HepG2 (cell line): ENCODE measurements around the gene TOB1. TPM values are rescaled to one million over a fixed set of nuclear protein-coding genes. Genes with fewer than 3 reads are reported as not detected.

ENCODE experiments used
- DNMT3B ChIP-seq: conservative IDR thresholded peaks from 2 replicates; pipeline ENCODE4 v1.6.1; 2016; ENCODE audit warnings: missing biosample characterization, control low read depth
- KMT2B ChIP-seq: IDR thresholded peaks from 2 replicates; pipeline ENCODE4 v1.6.1; 2016; ENCODE audit warnings: missing genetic modification reagents, missing compliant biosample characterization
- MAZ ChIP-seq, 2 experiments: sonication (generic) in 1 of 2; formaldehyde crosslinking in 1 of 2; IDR thresholded peaks; 2 replicates each; pipeline versions ENCODE4 v1.5.0 to v1.6.1; 2012 to 2020; ENCODE audit warnings: low read depth in 2 of 2, mild to moderate bottlenecking in 2 of 2, borderline replicate concordance in 1 of 2, improper control_type of control experiment in 1 of 2, low read length in 1 of 2, missing genetic modification reagents in 1 of 2, moderate library complexity in 1 of 2
- MIXL1 ChIP-seq: IDR thresholded peaks from 2 replicates; pipeline ENCODE4 v1.6.1; 2016
- NCOA1 ChIP-seq: sonication (generic); formaldehyde crosslinking; IDR thresholded peaks from 2 replicates; pipeline ENCODE4 v1.9.0; 2021; ENCODE audit warnings: missing genetic modification reagents
- NONO ChIP-seq, 2 experiments: fragments of 450-650 bp in 1 of 2; sonication (generic) in 1 of 2; formaldehyde crosslinking in 1 of 2; IDR thresholded peaks in 1 of 2; conservative IDR thresholded peaks in 1 of 2; 2 replicates each; pipeline versions ENCODE4 v1.6.1 to v1.8.0; 2017 to 2022; ENCODE audit warnings: mild to moderate bottlenecking in 1 of 2, missing genetic modification reagents in 1 of 2, moderate library complexity in 1 of 2
- SAP130 ChIP-seq: IDR thresholded peaks from 2 replicates; pipeline ENCODE4 v1.6.1; 2016; ENCODE audit warnings: low read depth
- SMAD9 ChIP-seq: sonication (generic); formaldehyde crosslinking; IDR thresholded peaks from 2 replicates; pipeline ENCODE4 v1.5.1; 2020; ENCODE audit warnings: mild to moderate bottlenecking, missing genetic modification reagents
- SSRP1 ChIP-seq: IDR thresholded peaks from 2 replicates; pipeline ENCODE4 v1.6.1; 2016; ENCODE audit warnings: control low read depth
- TRIM24 ChIP-seq: sonication (generic); formaldehyde crosslinking; IDR thresholded peaks from 2 replicates; pipeline ENCODE4 v1.8.0; 2022; ENCODE audit warnings: mild to moderate bottlenecking, missing genetic modification reagents
- YY1 ChIP-seq: IDR thresholded peaks from 2 replicates; pipeline ENCODE4 v1.6.1; 2011; ENCODE audit warnings: low read length, low read depth, moderate library complexity, mild to moderate bottlenecking; ENCODE audit not compliant: insufficient read depth, insufficient replicate concordance
- ZBTB42 ChIP-seq: sonication (generic); formaldehyde crosslinking; IDR thresholded peaks from 2 replicates; pipeline ENCODE4 v1.5.0; 2020; ENCODE audit warnings: mild to moderate bottlenecking, missing genetic modification reagents
- ZFP1 ChIP-seq: IDR thresholded peaks from 2 replicates; pipeline ENCODE4 v1.6.1; 2016
- ZFP36L1 ChIP-seq: sonication (generic); formaldehyde crosslinking; IDR thresholded peaks from 2 replicates; pipeline ENCODE4 v1.8.0; 2022; ENCODE audit warnings: mild to moderate bottlenecking, missing genetic modification reagents, moderate library complexity
- ZFY ChIP-seq: sonication (generic); formaldehyde crosslinking; IDR thresholded peaks from 2 replicates; pipeline ENCODE4 v1.4.0; 2020; ENCODE audit warnings: missing genetic modification reagents
- ZNF24 ChIP-seq: fragments of 450-650 bp; IDR thresholded peaks from 2 replicates; pipeline ENCODE4 v1.6.1; 2017; ENCODE audit warnings: antibody characterized with exemption, mild to moderate bottlenecking
- ZNF577 ChIP-seq: sonication (generic); formaldehyde crosslinking; IDR thresholded peaks from 2 replicates; pipeline ENCODE4 v1.4.0; 2020; ENCODE audit warnings: mild to moderate bottlenecking, low read depth, missing genetic modification reagents, borderline replicate concordance
- polyA plus RNA-seq, 8 experiments: library from polyadenylated mRNA; depleted of rRNA in 3 of 8; stranded (reverse) in 7 of 8; unstranded in 1 of 8; fragments of >200 nt; fragmentation: Illumina TruSeq in 4 of 8; extraction: Trizol in 4 of 8; gene quantifications; 2 replicates each; pipeline versions ENCODE4 v1.2.1 to v1.2.3, GENCODE V29; 2011 to 2016; ENCODE audit warnings: low read depth in 4 of 8, missing spikeins in 1 of 8, mixed read lengths in 1 of 8; ENCODE audit not compliant: insufficient read depth in 1 of 8
- total RNA-seq, 5 experiments: library from RNA; depleted of rRNA; stranded (reverse); fragments of >200 nt; fragmentation: Illumina TruSeq; extraction: Trizol; gene quantifications; 2 replicates each; pipeline ENCODE4 v1.2.3, GENCODE V29; 2016; ENCODE audit warnings: low read depth in 1 of 5
- TF ChIP-seq, protein P1 (sequence below): sonication (generic); formaldehyde crosslinking; IDR thresholded peaks from 2 replicates; pipeline ENCODE4 v1.8.1; 2023; ENCODE audit warnings: mild to moderate bottlenecking, inconsistent platforms, moderate library complexity, missing genetic modification reagents, borderline replicate concordance
- TF ChIP-seq, protein P2 (sequence below): sonication (generic); formaldehyde crosslinking; IDR thresholded peaks from 2 replicates; pipeline ENCODE4 v1.8.0; 2022; ENCODE audit warnings: low read depth, missing genetic modification reagents
- TF ChIP-seq, protein P3 (sequence below): conservative IDR thresholded peaks from 2 replicates; pipeline ENCODE4 v1.6.1; 2018; ENCODE audit warnings: missing genetic modification reagents
- TF ChIP-seq, protein P4 (sequence below): sonication (generic); formaldehyde crosslinking; conservative IDR thresholded peaks from 2 replicates; pipeline ENCODE4 v1.4.0; 2020; ENCODE audit warnings: mild to moderate bottlenecking, missing genetic modification reagents, moderate library complexity

The TOB1 gene
- total and polyA plus RNA-seq, 2 of the 13 experiments (the other 11 are each of a cell fraction or from before 2014, with no cell fraction given), result 21.9 to 57.7 TPM

DNA sequence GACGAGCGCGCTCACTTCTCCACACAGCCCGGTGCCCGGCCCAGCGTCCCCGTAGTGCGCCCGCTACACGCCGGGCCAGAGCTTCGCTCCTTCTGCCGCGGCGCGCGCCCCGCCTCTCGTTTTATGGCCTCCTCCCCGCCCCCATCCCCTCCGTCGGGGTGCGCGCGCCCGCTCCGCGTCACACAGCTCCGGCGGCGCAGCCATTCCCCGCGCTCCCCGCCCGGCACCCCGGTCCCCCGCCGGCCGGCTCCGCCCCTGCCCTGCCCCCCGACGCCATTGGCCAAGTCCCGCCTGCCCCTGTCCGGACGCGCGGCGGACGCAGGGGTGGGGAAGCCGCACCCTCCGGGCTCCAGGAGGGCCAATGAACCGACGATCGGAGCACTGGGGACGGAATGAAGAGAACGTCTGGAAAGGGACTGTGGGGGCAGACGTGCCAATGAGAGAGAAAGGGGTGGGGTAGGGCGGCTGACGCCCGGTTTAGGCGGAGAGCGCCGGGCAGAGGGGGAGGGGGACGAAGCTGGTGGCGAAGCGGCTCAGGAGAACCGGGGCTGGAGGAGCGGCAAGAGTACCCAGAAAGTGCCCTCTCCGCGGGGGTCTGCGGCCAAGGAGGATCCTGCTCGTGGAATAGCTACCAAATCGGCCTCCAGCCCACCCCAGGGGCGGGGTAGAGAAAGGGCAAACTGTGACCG, at the start of gene TOB1 (continued):
- TF ChIP-seq, protein P1, sequence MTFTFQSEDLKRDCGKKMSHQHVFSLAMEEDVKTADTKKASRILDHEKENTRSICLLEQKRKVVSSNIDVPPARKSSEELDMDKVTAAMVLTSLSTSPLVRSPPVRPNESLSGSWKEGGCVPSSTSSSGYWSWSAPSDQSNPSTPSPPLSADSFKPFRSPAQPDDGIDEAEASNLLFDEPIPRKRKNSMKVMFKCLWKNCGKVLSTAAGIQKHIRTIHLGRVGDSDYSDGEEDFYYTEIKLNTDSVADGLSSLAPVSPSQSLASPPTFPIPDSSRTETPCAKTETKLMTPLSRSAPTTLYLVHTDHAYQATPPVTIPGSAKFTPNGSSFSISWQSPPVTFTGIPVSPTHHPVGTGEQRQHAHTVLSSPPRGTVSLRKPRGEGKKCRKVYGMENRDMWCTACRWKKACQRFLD, result peak; percentile 79; the same call in 1 of the 2 replicates
- peak; percentile 62; the same call in 1 of the 2 replicates for TF ChIP-seq ZFP1 (CRISPR knock-in tag)
- TF ChIP-seq TRIM24, result no peak; the same call in 1 of the 2 replicates
- peak; percentile 86 for TF ChIP-seq MAZ (IDR thresholded peaks at IDR 0.05; ENCODE audit: borderline replicate concordance, low read depth, low read length)
- peak; percentile 99 for TF ChIP-seq MAZ (CRISPR knock-in tag; IDR thresholded peaks at IDR 0.05; ENCODE audit: low read depth)
- TF ChIP-seq, protein P2, sequence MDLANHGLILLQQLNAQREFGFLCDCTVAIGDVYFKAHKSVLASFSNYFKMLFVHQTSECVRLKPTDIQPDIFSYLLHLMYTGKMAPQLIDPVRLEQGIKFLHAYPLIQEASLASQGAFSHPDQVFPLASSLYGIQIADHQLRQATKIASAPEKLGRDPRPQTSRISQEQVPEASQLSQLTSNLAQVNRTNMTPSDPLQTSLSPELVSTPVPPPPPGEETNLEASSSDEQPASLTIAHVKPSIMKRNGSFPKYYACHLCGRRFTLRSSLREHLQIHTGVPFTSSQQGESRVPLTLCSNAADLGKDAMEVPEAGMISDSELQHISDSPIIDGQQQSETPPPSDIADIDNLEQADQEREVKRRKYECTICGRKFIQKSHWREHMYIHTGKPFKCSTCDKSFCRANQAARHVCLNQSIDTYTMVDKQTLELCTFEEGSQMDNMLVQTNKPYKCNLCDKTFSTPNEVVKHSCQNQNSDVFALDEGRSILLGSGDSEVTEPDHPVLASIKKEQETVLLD (CRISPR knock-in tag), result peak; percentile 95
- TF ChIP-seq NONO (IDR thresholded peaks at IDR 0.05), result no peak
- TF ChIP-seq NONO (CRISPR knock-in tag; conservative IDR thresholded peaks at IDR 0.05), result peak; percentile 66
- TF ChIP-seq ZFP36L1, result no peak
- peak; percentile 70; the same call in 1 of the 2 replicates for TF ChIP-seq MIXL1 (CRISPR knock-in tag)
- TF ChIP-seq SSRP1 (CRISPR knock-in tag), result no peak
- TF ChIP-seq NCOA1 (CRISPR knock-in tag), result peak; percentile 88; the same call in 1 of the 2 replicates
- no peak for TF ChIP-seq ZNF24
- TF ChIP-seq KMT2B (CRISPR knock-in tag), result peak; percentile 82
- TF ChIP-seq, protein P3, sequence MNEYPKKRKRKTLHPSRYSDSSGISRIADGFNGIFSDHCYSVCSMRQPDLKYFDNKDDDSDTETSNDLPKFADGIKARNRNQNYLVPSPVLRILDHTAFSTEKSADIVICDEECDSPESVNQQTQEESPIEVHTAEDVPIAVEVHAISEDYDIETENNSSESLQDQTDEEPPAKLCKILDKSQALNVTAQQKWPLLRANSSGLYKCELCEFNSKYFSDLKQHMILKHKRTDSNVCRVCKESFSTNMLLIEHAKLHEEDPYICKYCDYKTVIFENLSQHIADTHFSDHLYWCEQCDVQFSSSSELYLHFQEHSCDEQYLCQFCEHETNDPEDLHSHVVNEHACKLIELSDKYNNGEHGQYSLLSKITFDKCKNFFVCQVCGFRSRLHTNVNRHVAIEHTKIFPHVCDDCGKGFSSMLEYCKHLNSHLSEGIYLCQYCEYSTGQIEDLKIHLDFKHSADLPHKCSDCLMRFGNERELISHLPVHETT (CRISPR knock-in tag), result peak; percentile 69
- peak; percentile 77 for TF ChIP-seq ZFY (CRISPR knock-in tag)
- TF ChIP-seq SAP130 (CRISPR knock-in tag), result peak; percentile 90
- TF ChIP-seq ZNF577, result no peak; the same call in 1 of the 2 replicates
- peak; percentile 74; the same call in 1 of the 2 replicates for TF ChIP-seq SMAD9
- no peak; the same call in 1 of the 2 replicates for TF ChIP-seq DNMT3B
- peak; percentile 88 for TF ChIP-seq ZBTB42 (CRISPR knock-in tag)
- TF ChIP-seq, protein P4, sequence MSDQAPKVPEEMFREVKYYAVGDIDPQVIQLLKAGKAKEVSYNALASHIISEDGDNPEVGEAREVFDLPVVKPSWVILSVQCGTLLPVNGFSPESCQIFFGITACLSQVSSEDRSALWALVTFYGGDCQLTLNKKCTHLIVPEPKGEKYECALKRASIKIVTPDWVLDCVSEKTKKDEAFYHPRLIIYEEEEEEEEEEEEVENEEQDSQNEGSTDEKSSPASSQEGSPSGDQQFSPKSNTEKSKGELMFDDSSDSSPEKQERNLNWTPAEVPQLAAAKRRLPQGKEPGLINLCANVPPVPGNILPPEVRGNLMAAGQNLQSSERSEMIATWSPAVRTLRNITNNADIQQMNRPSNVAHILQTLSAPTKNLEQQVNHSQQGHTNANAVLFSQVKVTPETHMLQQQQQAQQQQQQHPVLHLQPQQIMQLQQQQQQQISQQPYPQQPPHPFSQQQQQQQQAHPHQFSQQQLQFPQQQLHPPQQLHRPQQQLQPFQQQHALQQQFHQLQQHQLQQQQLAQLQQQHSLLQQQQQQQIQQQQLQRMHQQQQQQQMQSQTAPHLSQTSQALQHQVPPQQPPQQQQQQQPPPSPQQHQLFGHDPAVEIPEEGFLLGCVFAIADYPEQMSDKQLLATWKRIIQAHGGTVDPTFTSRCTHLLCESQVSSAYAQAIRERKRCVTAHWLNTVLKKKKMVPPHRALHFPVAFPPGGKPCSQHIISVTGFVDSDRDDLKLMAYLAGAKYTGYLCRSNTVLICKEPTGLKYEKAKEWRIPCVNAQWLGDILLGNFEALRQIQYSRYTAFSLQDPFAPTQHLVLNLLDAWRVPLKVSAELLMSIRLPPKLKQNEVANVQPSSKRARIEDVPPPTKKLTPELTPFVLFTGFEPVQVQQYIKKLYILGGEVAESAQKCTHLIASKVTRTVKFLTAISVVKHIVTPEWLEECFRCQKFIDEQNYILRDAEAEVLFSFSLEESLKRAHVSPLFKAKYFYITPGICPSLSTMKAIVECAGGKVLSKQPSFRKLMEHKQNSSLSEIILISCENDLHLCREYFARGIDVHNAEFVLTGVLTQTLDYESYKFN (CRISPR knock-in tag), result peak; percentile 74
- peak; percentile 87 for TF ChIP-seq YY1
